ENCODE results near the gene TUBA1C.

TUBA1C gene

GRCh38 chr12:49292729-49293055 lies 27.8 kb downstream of the TUBA1C start:
- TF ChIP-seq CTCF (IDR thresholded peaks at IDR 0.05): no peak
- Histone ChIP-seq H3K27ac (no peak overlapping the region), H3K36me3 (no peaks in the 10 kb centered on the region), H3K9me3 (no peaks in the 10 kb centered on the region), H3K27me3 (peaks cover 98% of the 10 kb centered on the region), H3K4me3 (ENCODE audit: low read depth in 1 of 2, low read length in 1 of 2) (no peak overlapping the region), H3K4me1 (ENCODE audit: control insufficient read depth in 1 of 2, insufficient read depth in 1 of 2, low read depth in 1 of 2, low read length in 1 of 2) (peaks cover 15 to 27% of the 10 kb centered on the region in 2 experiments)

- Histone ChIP-seq H3K27me3 (peaks cover 98% of the 10 kb centered on the region), H3K9me3 (no peaks in the 10 kb centered on the region), H3K27ac (no peak overlapping the region), H3K4me3 (ENCODE audit: low read depth in 1 of 2, low read length in 1 of 2) (no peak overlapping the region), H3K4me1 (ENCODE audit: control insufficient read depth in 1 of 2, insufficient read depth in 1 of 2, low read depth in 1 of 2, low read length in 1 of 2) (peaks cover 15 to 28% of the 10 kb centered on the region in 2 experiments), H3K36me3 (no peaks in the 10 kb centered on the region)
- no peak for TF ChIP-seq CTCF (IDR thresholded peaks at IDR 0.05)
Measured at GRCh38 chr12:49293056-49293956, 28.4 kb downstream of the TUBA1C start.

GRCh38 chr12:49294086-49294803 lies 29.4 kb downstream of the TUBA1C start:
- no peak for TF ChIP-seq CTCF (IDR thresholded peaks at IDR 0.05)
- peaks cover 15 to 28% of the 10 kb centered on the region in 2 experiments for H3K4me1 ChIP-seq (ENCODE audit: control insufficient read depth in 1 of 2, insufficient read depth in 1 of 2, low read depth in 1 of 2, low read length in 1 of 2)
- H3K9me3 ChIP-seq: no peaks in the 10 kb centered on the region
- H3K36me3 ChIP-seq: no peaks in the 10 kb centered on the region
- H3K4me3 ChIP-seq (ENCODE audit: low read depth in 1 of 2, low read length in 1 of 2): no peak overlapping the region
- H3K27ac ChIP-seq: no peak overlapping the region
- peaks cover 98% of the 10 kb centered on the region for H3K27me3 ChIP-seq

- no peak overlapping the region for H3K27ac ChIP-seq
- H3K4me3 ChIP-seq (ENCODE audit: low read depth in 1 of 2, low read length in 1 of 2): no peak overlapping the region
- no peaks in the 10 kb centered on the region for H3K9me3 ChIP-seq
- TF ChIP-seq CTCF (IDR thresholded peaks at IDR 0.05): no peak
- H3K36me3 ChIP-seq: no peaks in the 10 kb centered on the region
- peaks cover 98% of the 10 kb centered on the region for H3K27me3 ChIP-seq
- peaks cover 15 to 28% of the 10 kb centered on the region in 2 experiments for H3K4me1 ChIP-seq (ENCODE audit: control insufficient read depth in 1 of 2, insufficient read depth in 1 of 2, low read depth in 1 of 2, low read length in 1 of 2)
Measured at GRCh38 chr12:49294804-49295081, 29.9 kb downstream of the TUBA1C start.

- peaks cover 100% of the 10 kb centered on the region for H3K27me3 ChIP-seq
Measured at GRCh38 chr12:49295082-49295936, 30.4 kb downstream of the TUBA1C start, which contains the start of gene PRPH. PRPH (plus strand) TSS chr12:49295147; CDS start chr12:49295201, 54 bp downstream.

More at GRCh38 chr12:49295082-49295936, 30.4 kb downstream of the TUBA1C start, which contains the start of gene PRPH:
- no peak within 1 kb of the TSS for H3K27ac ChIP-seq
- no peak for TF ChIP-seq CTCF (IDR thresholded peaks at IDR 0.05)
- no peak within 1 kb of the TSS for H3K4me3 ChIP-seq (ENCODE audit: low read depth in 1 of 2, low read length in 1 of 2)
- no peaks in the 10 kb centered on the region for H3K9me3 ChIP-seq
- H3K4me1 ChIP-seq (ENCODE audit: control insufficient read depth in 1 of 2, insufficient read depth in 1 of 2, low read depth in 1 of 2, low read length in 1 of 2): peaks cover 15 to 28% of the 10 kb centered on the region in 2 experiments
- no peaks in the 10 kb centered on the region for H3K36me3 ChIP-seq

Data from neutrophil (primary cell).